ENCODE data around the gene TLE2.

TLE2 gene

GRCh38 chr19:3055741-3056416, 26.8 kb upstream of the TLE2 start:
- no peaks in the 10 kb centered on the region for H3K4me1 ChIP-seq (ENCODE audit: low read length)
- no peak overlapping the region for H3K4me3 ChIP-seq (ENCODE audit: low read length)
- H3F3A ChIP-seq (ENCODE audit: insufficient read depth, low read length), result no peaks in the 10 kb centered on the region
- H3K4me2 ChIP-seq (ENCODE audit: low read depth, low read length), result no peak overlapping the region
- H2AFZ ChIP-seq (ENCODE audit: low read length), result no peak overlapping the region
- no peak overlapping the region for H3K9ac ChIP-seq (ENCODE audit: low read length)
- no peaks in the 10 kb centered on the region for H4K20me1 ChIP-seq (ENCODE audit: insufficient read depth, low read length)
- TF ChIP-seq EZH2phosphoT487 (IDR thresholded peaks at IDR 0.05; ENCODE audit: low read length) (no peak), CTCF (IDR thresholded peaks at IDR 0.05; ENCODE audit: low read length) (no peak), EZH2 (optimal IDR thresholded peaks at IDR 0.05; ENCODE audit: low read depth, low read length) (no peak)
- no peaks in the 10 kb centered on the region for H3K36me3 ChIP-seq (replicated peaks; ENCODE audit: insufficient read depth, low read length)
- H3K27ac ChIP-seq (ENCODE audit: low read length), result no peak overlapping the region
- H3K27me3 ChIP-seq (replicated peaks; ENCODE audit: insufficient read depth, low read length), result peaks cover 49% of the 10 kb centered on the region
- no peaks in the 10 kb centered on the region for H3K79me2 ChIP-seq (ENCODE audit: low read length)
- DNase-seq, result no peak
- no peaks in the 10 kb centered on the region for H3K9me3 ChIP-seq (replicated peaks; ENCODE audit: insufficient read depth, low read length)
- H3K9me2 ChIP-seq (replicated peaks; ENCODE audit: insufficient read depth, low read length), result no peaks in the 10 kb centered on the region

- Histone ChIP-seq H3K4me1 (ENCODE audit: low read length) (no peaks in the 10 kb centered on the region), H3K27me3 (replicated peaks; ENCODE audit: insufficient read depth, low read length) (peaks cover 53% of the 10 kb centered on the region), H3K9ac (ENCODE audit: low read length) (no peak overlapping the region), H4K20me1 (ENCODE audit: insufficient read depth, low read length) (no peaks in the 10 kb centered on the region), H3K4me2 (ENCODE audit: low read depth, low read length) (no peak overlapping the region), H3K9me3 (replicated peaks; ENCODE audit: insufficient read depth, low read length) (no peaks in the 10 kb centered on the region), H2AFZ (ENCODE audit: low read length) (no peak overlapping the region), H3K9me2 (replicated peaks; ENCODE audit: insufficient read depth, low read length) (no peaks in the 10 kb centered on the region), H3K79me2 (ENCODE audit: low read length) (no peaks in the 10 kb centered on the region), H3K4me3 (ENCODE audit: low read length) (no peak overlapping the region), H3K27ac (ENCODE audit: low read length) (no peak overlapping the region), H3F3A (ENCODE audit: insufficient read depth, low read length) (no peaks in the 10 kb centered on the region), H3K36me3 (replicated peaks; ENCODE audit: insufficient read depth, low read length) (no peaks in the 10 kb centered on the region)
- DNase-seq, result no peak
- TF ChIP-seq EZH2phosphoT487 (IDR thresholded peaks at IDR 0.05; ENCODE audit: low read length) (no peak), EZH2 (optimal IDR thresholded peaks at IDR 0.05; ENCODE audit: low read depth, low read length) (no peak), CTCF (IDR thresholded peaks at IDR 0.05; ENCODE audit: low read length) (no peak)
Measured at GRCh38 chr19:3054972-3055740, 26.1 kb upstream of the TLE2 start.

- peaks cover 58% of the 10 kb centered on the region for H3K27me3 ChIP-seq (replicated peaks; ENCODE audit: insufficient read depth, low read length)
- H3K4me1 ChIP-seq (ENCODE audit: low read length), result no peaks in the 10 kb centered on the region
- H2AFZ ChIP-seq (ENCODE audit: low read length), result no peak overlapping the region
- no peaks in the 10 kb centered on the region for H3K36me3 ChIP-seq (replicated peaks; ENCODE audit: insufficient read depth, low read length)
- TF ChIP-seq EZH2phosphoT487 (IDR thresholded peaks at IDR 0.05; ENCODE audit: low read length) (no peak), CTCF (IDR thresholded peaks at IDR 0.05; ENCODE audit: low read length) (no peak), EZH2 (optimal IDR thresholded peaks at IDR 0.05; ENCODE audit: low read depth, low read length) (no peak)
- no peak overlapping the region for H3K4me2 ChIP-seq (ENCODE audit: low read depth, low read length)
- no peak overlapping the region for H3K27ac ChIP-seq (ENCODE audit: low read length)
- H3K9ac ChIP-seq (ENCODE audit: low read length), result no peak overlapping the region
- no peaks in the 10 kb centered on the region for H3K9me2 ChIP-seq (replicated peaks; ENCODE audit: insufficient read depth, low read length)
- H3K9me3 ChIP-seq (replicated peaks; ENCODE audit: insufficient read depth, low read length), result no peaks in the 10 kb centered on the region
- no peak overlapping the region for H3K4me3 ChIP-seq (ENCODE audit: low read length)
- no peaks in the 10 kb centered on the region for H3K79me2 ChIP-seq (ENCODE audit: low read length)
- no peaks in the 10 kb centered on the region for H3F3A ChIP-seq (ENCODE audit: insufficient read depth, low read length)
- DNase-seq, result no peak
- H4K20me1 ChIP-seq (ENCODE audit: insufficient read depth, low read length), result no peaks in the 10 kb centered on the region
Measured at GRCh38 chr19:3054265-3054971, 25.3 kb upstream of the TLE2 start.
